Spleen (tissue), 7 donors: Measurements from ENCODE around the gene SIGLEC15.

Experiments used
- CTCF ChIP-seq, 11 experiments: fragments of 200-600 bp in 7 of 11; fragments of 450-650 bp in 4 of 11; sonication (generic) in 4 of 11; IDR thresholded peaks in 8 of 11; conservative IDR thresholded peaks in 3 of 11; 1 replicate in 7 of 11; 2 replicates in 4 of 11; pipeline versions ENCODE4 v1.4.0 to v1.8.0; 2016 to 2021; ENCODE audit warnings: antibody characterized with exemption in 11 of 11, inconsistent platforms in 4 of 11, mild to moderate bottlenecking in 1 of 11
- POLR2A ChIP-seq, 3 donors: fragments of 450-650 bp; IDR thresholded peaks; one replicate each; pipeline ENCODE4 v1.5.1; 2017; ENCODE audit warnings: antibody characterized with exemption in 3 of 3, mild to moderate bottlenecking in 1 of 3
- donor health status: DM: no; HTN: no; CAD: no; lungs with moderate emphysema.
- donor health status: DM: no; HTN: no; CAD: no.
- donor health status: DM: no; HTN: no; CAD: no.

GRCh38 chr18:45860971-45861370, 35.5 kb downstream of the SIGLEC15 start:
- TF ChIP-seq POLR2A (IDR thresholded peaks at IDR 0.05): no peak
- TF ChIP-seq CTCF (IDR thresholded peaks at IDR 0.05 in 8 of 11, conservative IDR thresholded peaks at IDR 0.05 in 3 of 11): no peak
